ENCODE measurements around the gene RFNG.
A peak's percentile ranks its signal among the peaks of the same experiment; 100 is the strongest.

The RFNG gene, protein sequence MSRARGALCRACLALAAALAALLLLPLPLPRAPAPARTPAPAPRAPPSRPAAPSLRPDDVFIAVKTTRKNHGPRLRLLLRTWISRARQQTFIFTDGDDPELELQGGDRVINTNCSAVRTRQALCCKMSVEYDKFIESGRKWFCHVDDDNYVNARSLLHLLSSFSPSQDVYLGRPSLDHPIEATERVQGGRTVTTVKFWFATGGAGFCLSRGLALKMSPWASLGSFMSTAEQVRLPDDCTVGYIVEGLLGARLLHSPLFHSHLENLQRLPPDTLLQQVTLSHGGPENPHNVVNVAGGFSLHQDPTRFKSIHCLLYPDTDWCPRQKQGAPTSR

DNA sequence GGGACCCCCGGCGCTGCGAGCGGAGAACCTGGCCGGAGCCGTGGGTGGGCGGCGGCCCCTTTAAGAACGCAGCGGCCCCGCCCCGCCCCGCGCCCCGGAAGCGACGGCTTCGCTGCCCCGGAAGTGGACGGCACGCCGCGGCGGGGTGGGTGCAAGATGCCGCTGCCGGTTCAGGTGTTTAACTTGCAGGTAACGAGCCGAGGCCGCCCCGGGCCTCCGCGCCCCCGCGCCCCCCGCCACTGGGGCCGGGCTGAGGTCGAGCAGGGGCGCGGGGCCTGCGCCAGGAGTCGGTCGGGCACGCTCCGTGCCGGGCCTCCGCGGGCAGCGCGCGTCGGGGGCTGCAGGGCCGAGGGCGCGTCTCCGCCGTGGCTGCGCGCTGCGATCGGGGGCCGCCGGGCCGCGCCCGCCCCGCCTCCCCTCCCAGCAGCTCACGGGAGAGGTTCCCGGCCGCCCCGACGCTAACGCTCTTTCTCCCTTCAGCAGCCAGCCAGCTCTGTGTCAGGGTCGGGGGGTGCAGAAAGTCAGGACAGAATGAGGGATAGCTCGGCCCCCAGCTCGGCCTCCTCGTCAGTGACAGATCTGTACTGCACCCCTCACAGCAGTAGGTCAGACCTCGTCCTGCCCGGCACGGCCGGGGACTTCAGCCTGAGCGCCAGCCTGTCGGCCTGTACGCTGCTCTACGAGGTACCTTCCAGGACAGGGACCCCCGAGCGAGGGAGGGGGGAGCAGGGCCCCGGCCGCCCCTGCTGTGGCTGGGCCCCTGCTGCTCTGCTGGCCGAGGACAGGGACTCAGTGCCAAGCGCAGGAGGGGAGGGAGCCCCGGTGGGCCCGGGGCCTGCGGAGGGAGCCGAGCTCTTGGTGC is at the start of gene RFNG, which contains the start of gene GPS1:
TSS of gene RFNG (minus strand) at position 36 of the 862 bp plus-strand sequence. CDS start 45 bp downstream, outside the sequence.
TSS of gene GPS1 (plus strand) at position 123 of the 862 bp plus-strand sequence. CDS start at position 157, 34 bp downstream.
- peak; percentile 99 for DNase-seq (ENCODE audit: low spot score)

DNA sequence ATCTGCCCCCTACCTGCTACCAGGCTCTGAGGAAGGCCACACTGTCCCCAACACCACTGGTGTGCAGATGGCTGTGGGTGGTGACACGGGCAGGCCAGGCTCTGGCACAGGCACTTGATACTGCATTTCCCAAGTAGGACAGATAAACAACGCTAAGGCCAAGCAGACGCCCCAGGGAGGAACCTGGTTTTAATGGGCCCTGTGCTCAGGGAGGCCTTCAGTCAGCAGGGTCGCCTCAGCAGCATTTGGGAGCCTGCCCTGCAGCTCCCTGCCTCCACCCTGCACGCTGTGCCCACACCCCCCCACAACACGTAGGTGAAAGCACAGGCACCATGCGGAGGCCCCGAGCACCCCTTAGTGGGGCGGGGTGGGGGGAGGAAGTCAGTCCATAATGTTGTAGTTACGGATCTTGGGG is 49.7 kb upstream of the RFNG start:
- DNase-seq (ENCODE audit: low spot score), result no peak

DNA sequence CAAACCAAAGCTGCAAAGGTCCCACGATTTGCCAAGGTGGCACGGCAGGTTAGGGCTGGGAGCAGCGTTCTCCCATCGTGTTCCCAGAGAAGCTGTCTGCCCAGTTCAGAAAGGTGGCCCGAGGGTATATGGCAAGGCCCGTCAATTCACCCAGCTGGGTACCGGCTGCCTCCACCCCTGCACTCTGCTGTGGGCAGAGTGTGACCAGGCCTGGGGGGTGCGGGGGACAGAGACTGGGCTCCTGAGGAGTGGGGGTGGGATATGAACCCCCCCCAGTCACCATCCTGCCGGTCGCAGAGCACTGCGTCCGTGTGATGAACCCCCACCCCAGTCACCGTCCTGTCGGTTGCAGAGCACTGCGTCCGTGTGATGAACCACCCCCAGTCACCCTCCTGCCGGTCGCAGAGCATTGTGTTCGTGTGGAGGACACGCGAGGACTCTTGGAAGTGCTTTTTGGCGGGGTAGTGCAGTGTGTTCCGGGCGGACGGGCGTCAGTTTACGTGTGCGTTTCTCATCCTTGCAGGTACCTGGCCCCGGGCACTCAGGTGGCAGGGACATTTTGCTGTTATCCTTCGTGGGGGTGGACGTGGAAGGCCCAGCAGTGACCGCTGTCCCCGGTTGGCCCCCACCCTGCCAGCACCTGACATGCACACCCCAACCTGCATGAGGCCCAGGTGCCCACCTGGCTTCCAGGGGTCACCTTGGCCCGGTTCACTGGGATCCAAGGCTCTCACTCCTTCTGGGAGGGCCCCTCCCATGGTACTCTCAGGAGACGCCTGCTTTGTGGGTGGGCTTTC is 49.1 kb upstream of the RFNG start:
- no peak for DNase-seq (ENCODE audit: low spot score)

DNA sequence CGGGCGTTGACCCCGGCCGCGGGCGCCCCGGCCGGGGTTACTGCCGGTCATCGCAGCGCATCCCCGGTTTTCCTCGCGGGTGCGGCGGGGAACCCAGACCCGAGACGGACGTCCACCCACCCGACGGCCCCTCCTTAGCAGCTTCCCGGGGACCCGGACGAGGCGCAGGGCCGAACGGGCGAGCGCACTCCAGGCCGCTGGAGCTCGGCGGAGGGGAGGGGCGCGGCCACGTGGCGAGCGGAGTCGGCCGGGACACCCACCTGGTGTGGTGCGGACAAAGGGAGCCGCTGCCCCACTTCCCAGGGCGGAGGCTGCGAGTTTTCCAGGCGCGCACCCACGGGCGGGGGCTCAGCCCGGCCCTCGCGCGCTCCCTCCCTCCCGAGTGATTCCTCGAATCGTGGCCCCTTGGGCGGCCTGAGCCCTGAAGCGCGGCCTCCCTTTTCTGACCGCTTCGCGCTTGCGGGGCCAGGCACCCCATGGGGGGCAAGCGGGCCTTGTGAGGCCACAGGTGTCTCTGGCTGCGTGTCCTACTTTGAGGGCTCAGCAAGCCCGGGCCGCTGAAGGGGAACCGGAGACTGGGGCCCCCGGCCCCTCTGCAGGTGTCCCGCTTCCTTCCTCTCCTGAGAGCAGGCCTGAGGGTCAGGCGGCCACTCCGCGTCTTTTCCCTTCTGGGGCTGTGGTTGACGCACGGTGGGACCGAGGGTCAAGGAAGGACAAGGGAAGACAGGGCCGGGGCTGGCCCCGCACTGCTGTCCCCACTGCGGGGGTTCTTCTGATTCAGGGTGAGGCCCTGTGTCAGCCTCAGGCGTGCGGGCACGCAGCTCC is 47.5 kb upstream of the RFNG start:
- no peak for DNase-seq (ENCODE audit: low spot score)

DNA sequence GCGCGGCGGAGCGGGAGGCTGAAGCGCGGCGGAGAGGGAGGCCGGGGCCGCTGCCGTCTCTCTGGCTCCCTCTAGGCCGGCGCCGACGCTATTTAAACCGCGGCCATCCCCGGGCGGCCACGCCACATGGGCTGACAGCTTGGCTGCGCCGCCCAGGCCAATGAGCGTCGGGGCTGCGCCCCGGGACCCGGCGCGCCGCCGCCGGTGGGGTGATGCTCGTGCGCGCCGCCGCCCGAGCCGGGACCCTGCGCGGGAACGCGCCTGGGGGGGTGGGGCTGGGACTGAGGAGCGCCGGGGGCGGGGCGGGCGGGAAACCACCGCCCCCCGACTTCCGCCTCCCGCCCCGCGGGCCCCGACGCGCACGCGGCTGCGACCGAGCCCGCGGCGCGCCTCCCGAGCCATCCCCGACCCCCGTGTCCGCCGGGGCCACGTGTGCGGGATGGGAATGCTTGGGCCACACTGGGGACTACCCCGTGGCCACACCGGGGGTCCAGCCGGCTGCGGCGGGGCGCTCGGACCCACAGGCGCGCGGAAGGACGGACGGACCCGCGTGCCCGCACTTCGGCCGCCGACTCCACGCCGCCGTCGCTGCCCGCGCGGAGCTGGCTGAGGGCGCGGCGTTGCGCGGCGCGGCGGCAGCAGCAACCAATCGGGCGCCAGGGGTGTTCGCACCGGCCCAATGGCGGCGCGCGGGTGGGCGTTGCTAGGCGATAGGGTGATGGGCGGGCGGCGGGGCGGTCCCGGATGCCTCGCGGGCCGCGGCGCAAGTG is 46.7 kb upstream of the RFNG start, which contains the start of gene FASN:
TSS of gene FASN (minus strand) at position 68 of the 770 bp plus-strand sequence. CDS start 1,791 bp downstream, outside the sequence.
- DNase-seq (ENCODE audit: low spot score), result peak; percentile 100

DNA sequence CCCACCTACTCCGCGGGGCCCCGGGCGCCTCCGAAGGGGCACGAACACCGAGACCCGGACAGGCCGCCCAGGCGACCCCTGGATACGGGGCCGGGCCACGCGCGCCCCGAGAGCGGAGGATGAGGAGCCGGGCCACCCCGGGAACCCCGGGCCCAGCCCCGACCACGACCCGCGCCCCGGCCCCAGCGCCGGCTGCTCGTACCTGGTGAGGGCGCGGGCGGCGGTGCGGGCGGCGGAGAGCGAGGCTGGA is 46.2 kb upstream of the RFNG start:
- DNase-seq (ENCODE audit: low spot score), result no peak

DNA sequence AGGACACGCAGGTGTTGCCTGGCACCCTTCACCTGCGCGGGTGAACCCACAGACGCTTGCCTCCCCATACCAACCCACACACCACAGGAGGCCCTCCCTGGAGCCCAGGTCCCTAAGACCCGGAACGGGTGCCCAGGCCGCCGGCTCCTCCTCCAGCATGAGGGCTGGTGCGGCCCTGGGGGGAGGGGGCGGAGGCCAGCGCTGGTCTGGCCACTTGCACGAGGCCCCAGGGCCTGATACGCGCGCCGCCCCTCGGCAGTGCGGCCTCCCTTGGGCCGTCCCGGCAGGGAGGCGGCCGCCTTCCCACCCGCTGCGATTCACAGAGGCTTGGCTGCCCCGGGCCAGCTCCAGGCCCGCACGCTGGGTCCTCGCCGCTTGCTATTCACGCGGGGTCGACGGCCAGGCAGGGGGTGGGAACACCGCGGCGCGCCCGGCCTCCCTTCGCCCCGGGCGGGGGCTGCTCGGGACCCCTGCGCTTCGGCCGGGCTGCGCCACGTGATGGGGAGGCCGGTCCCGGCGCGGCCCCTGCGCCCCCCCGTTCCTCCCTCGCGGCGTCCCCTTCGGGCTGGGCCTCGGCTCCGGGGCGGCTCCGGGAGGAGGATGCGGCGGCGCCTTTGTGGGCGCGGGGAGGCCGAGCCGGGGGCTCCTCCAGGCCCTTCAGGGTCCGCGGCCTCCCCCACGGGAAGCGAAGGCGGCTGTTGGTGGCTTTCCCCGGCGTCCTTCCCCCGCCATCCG is 45.7 kb upstream of the RFNG start:
- DNase-seq (ENCODE audit: low spot score), result peak; percentile 81

DNA sequence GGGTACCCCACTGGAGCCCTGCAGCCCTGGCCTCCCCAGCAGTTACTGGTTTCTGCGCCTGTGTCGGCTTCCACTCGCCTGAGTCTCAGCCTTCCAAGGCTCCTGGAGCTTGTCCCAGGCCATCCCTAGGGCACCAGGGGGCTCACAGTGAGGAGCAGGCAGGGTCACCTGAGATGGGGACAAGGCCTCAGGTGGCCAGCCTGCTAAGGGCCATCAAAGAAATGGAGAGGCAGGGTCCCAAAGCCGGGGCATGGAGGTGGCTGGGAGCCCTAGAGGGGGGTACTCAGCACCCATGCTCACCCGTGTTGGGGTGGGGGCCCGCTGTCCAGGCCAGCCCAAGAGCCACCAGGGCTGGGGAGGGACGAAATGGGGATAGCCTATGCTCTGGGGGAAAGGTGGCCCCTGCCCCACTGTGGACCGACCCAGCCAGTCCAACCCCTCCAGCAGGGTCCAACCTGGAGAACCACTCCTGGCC is 45.1 kb upstream of the RFNG start:
- no peak for DNase-seq (ENCODE audit: low spot score)

DNA sequence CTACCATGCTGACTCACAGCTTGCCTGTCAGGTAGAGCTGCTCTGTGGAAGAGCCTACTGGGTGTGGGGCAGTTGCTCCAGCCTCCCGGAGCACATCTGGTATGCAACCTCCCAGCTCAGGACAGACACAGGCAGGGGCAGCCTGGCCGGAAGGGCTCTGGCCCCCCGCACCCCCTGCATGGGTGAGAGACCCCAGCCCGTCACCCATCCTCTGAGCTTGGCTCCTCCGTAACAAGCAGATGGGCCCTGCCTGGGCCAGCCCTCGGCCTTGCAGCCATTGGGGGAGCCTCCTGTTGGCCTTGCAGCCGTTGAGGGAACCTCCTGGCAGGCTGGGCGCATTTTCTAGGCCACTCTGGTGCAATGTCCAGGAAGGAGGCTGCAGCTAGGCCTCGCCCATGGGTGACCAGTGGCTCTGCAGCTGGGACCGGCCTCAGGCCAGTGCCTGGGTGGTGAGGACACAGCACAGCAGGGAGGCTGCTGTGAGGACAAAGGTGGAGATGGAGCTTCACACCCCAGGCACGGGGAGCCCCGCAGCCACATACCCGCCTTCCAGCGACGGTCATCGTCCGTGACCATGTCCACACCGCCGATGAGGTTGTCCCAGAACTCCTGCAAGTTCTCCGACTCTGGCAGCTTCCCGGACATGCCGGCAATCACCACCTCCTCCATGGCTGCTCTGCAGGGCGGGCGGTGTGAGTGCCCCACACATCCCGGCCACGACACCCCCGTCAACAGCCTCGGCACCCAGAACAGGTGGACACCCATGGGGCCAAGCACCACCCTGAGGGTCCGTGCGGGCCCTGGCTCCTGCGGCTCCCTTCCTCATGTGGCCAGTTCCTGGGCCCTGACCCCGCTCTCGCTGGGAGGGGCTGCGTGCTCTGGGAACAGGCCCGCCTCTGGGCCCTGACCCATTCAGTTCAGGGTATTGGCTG is 44.4 kb upstream of the RFNG start:
- no peak for DNase-seq (ENCODE audit: low spot score)

DNA sequence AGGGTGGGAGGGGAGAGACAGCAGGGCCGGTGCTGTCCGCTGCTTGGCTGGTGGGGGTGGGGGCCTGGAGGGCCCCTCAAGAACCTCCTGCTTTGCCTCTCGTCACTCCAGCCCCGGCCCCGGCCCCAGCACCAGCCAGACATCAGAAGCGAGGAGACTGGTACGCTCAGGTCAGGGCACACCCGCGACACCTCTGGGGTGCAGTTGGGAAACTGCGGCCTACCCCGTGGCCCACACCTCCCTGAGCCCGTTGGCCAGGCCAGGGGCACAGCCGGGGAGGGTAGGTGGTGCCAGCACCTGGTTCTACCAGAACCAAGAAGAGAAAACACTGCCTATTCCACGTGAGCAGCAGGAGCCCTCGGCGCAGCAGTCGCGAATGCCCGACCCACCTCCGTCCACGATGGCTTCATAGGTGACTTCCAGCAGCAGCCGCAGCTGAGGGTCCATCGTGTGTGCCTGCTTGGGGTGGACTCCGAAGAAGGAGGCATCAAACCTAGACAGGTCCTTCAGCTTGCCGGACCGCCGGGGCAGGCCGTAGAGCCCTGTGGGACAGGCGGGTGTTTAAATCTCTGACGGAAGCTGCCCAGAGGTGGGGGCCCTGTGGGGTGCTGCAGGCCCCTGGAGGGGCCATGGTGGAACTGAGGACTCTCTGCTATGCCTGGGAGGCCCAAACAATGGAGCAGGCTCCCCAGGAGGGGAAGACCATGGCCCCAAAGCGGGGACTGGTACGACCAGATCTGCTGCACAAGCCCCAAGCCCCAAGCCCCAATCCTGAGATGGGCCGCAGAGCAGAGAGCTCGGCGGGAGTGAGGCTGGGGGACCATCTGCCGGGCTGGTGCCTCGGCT is 43.5 kb upstream of the RFNG start:
- no peak for DNase-seq (ENCODE audit: low spot score)

DNA sequence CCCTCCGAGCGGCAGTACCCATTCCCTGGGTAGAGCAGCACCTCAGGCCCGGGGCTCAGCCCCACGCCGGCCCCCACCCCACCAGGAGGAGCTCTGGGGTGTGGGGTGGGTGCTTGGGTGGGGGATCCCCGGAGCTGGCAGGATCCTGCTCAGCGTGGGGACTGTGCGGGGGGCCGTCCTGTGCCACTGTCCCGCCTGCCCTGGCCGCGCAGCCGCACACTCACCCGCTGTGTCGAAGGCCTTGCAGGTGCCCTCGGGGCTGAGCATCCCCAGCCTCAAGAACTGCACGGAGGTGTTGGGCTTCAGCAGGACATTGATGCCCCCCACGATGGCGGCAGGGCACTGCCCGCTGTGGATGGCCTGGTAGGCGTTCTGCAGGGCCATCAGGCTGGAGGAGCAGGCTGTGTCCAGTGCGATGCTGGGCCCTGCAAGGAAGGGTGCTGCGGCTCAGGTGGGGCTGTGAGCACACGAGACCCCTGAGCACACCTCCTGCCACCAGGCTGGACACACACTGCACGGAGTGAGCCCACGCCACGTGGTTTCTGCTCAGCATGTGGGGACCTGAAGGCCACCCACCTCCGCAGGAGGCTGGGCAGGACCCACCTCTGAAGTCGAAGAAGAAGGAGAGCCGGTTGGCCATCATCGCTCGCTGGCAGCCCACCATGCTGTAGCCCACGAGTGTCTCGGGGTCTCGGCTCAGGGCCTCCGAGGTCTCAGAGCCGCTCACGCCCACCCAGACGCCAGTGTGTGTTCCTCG is 41.6 kb upstream of the RFNG start:
- DNase-seq (ENCODE audit: low spot score), result no peak

DNA sequence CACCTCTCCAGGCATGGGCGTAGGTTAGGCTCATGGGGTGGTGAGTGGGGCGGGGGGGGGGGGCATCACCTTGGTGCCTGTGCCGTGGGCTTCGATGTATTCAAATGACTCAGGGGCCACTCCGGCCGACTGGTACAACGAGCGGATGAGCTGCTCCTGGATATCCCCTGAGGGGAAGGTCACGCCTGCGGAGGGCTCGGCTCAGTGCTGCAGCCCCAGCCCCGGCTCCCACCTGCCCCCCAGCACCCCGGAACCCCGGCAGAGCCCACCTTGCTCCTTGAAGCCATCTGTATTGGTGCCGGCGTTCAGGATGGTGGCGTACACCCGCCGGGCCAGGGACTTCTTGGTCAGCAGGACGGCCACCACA is 41.0 kb upstream of the RFNG start:
- DNase-seq (ENCODE audit: low spot score), result no peak

DNA sequence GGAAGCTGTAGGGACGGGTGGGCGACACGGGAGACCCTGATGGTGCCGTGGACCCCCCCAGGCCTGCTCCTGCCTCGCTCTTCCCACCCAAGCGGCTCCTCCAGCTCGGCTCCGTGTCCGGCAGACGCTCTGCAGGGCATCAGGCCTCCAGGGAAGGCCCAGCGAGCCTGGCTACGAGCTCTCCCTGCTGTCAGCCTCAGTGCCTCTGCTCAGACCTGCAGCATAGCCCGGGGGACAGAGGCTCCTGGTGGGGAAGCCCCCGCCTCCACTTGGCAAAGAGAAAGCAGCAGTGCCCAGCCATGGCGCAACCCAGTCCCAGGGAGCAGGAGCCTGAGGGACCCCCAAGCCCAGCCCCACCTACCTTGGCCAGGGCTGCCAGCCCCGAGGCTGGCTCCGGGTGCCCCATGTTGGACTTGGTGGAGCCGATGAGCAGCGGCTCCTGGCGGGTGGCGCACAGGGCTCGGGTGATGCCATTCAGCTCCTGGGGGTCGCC is 40.5 kb upstream of the RFNG start:
- DNase-seq (ENCODE audit: low spot score), result no peak

DNA sequence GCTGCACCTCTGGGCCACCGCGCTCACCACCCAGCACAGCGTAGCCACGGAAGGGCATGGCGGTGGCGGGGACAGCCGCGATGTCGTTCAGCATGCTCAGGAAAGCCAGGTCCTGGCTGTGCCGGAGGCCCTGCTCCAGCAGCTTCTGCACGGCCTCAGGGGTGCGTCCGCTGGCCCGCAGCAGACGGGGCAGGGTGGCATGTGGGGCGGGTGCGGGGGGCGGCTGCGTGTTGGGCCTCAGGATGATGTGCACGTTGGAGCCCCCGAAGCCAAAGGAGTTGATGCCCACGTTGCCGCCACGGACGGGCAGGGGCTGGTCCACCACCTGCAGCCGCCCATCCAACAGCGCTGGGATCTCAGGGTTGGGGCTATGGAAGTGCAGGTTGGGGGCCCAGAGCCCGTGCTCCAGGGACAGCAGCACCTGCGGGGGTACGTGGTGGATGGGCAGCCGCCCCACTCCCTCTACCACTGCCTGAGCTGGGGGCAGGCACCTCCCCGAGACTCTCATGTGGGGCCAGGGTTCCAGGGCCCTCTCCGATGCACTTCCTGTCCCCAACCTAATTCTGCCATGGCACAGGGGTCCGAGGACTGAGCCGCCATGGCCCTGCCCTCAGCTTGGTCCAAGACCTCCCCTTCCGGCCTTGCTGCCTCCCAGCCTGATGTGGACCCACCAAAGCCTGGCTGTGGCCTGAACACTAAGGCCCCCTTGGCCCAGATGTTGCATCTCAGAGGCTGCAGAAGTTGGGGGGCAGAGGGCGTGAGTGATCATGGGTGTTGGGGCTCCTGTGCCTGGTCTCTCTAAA is 39.9 kb upstream of the RFNG start:
- DNase-seq (ENCODE audit: low spot score), result no peak

DNA sequence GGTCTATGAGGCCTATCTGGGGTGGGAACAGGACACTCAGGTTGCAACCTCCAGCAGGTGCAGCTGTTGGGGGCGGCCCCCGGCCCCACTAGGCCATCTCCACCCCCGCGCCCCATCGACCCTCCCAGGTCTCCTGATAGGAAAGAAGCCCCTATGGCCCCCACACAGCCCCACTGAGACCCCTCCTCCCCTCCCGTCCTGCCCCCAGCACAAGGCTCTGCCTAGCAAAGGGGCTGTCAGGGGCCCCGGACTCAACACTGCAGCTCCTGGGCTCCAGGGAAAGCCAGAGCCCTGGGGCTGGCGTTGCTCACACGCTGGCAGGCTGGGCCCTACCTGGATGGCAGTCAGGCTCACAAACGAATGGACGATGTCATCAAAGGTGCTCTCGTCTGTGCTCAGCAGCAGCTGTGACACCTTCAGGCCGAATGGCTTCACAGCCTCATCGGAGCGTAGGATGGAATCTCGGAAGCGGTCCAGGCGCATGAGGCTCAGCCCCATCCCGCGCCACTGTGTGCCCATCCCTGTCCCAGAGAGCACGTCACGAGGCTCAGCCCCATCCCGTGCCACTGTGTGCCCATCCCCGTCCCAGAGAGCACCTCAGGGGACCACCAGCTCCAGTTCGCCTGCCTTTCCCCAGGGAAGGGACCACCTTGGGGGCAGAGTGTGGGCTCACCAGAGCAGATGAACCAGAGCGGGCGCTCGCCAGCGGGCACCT is 39.1 kb upstream of the RFNG start:
- DNase-seq (ENCODE audit: low spot score), result no peak

Data from D341Med (cell line).